IMR-90 (cell line): ENCODE measurements around the gene STAC3. TPM values are rescaled to one million over a fixed set of nuclear protein-coding genes. Genes with fewer than 3 reads are reported as not detected.

Experiments used
- ATAC-seq: fragments of 200-7000 bp; cut with Tn5 transposase; 2 replicates; pipeline ENCODE4 v1.9.1; 2020; ENCODE audit warnings: low read depth, mild to moderate bottlenecking, moderate library complexity
- BruUV-seq: library from RNA; stranded (reverse); fragments of 400-500 nt; replicated peaks from 2 replicates; lab custom pipeline; 2021; lab: Mats Ljungman, UMichigan
- CTCF ChIA-PET: fragments of 300-600 bp; formaldehyde crosslinking; extraction: SDS; loops from one replicate; lab custom pipeline; 2021; ENCODE audit warnings: antibody characterized with exemption; lab: Yijun Ruan, JAX
- POLR2A ChIA-PET: fragments of 300-600 bp; sonication (Branson Sonifier 250); formaldehyde crosslinking; loops from one replicate; lab custom pipeline; 2022; ENCODE audit warnings: antibody characterized with exemption; ENCODE audit not compliant: unreplicated experiment; lab: Charles Lee
- DNase-seq: peaks from one replicate; pipeline ENCODE4 v3.0.0; 2013
- H2AFZ ChIP-seq: replicated peaks from 2 replicates; pipeline ENCODE3; 2013; ENCODE audit warnings: low read length, mild to moderate bottlenecking; ENCODE audit not compliant: poor library complexity
- H2AK5ac ChIP-seq: 2 replicates; pipeline ENCODE4 v1.6.1; 2013; ENCODE audit warnings: low read depth, low read length, inconsistent platforms
- H2AK9ac ChIP-seq: replicated peaks from 2 replicates; pipeline ENCODE3; 2013; ENCODE audit warnings: mild to moderate bottlenecking, low read depth, low read length, moderate library complexity; ENCODE audit not compliant: poor library complexity
- H2BK120ac ChIP-seq: 2 replicates; pipeline ENCODE4 v1.6.1; 2013; ENCODE audit warnings: low read depth, low read length, inconsistent platforms
- H2BK15ac ChIP-seq: 3 replicates; pipeline ENCODE4 v1.6.1; 2013; ENCODE audit warnings: low read depth, low read length, inconsistent platforms
- H2BK20ac ChIP-seq: 2 replicates; pipeline ENCODE4 v1.6.1; 2013; ENCODE audit warnings: low read depth, mild to moderate bottlenecking, inconsistent platforms, low read length, moderate library complexity
- H2BK5ac ChIP-seq: 2 replicates; pipeline ENCODE4 v1.6.1; 2013; ENCODE audit warnings: mild to moderate bottlenecking, low read depth, low read length, inconsistent platforms; ENCODE audit not compliant: poor library complexity, severe bottlenecking
- H3K14ac ChIP-seq: replicated peaks from 2 replicates; pipeline ENCODE4 v1.6.1; 2013; ENCODE audit warnings: low read depth, low read length, inconsistent platforms
- H3K18ac ChIP-seq: 2 replicates; pipeline ENCODE4 v1.6.1; 2013; ENCODE audit warnings: low read depth, low read length, control low read depth
- H3K23ac ChIP-seq: 2 replicates; pipeline ENCODE4 v1.6.1; 2013; ENCODE audit warnings: low read depth, low read length, inconsistent platforms
- H3K27ac ChIP-seq: 2 replicates; pipeline ENCODE4 v1.5.1; 2013; ENCODE audit warnings: mild to moderate bottlenecking, control low read depth, low read length; ENCODE audit not compliant: insufficient read depth
- H3K27me3 ChIP-seq: 2 replicates; pipeline ENCODE4 v1.6.1; 2013; ENCODE audit warnings: low read length; ENCODE audit not compliant: control insufficient read depth, insufficient read depth
- H3K36me3 ChIP-seq: 2 replicates; pipeline ENCODE4 v1.6.1; 2013; ENCODE audit warnings: low read length, mixed read lengths; ENCODE audit not compliant: control insufficient read depth, insufficient read depth
- H3K4ac ChIP-seq: 2 replicates; pipeline ENCODE4 v1.6.1; 2013; ENCODE audit warnings: low read depth, low read length, inconsistent platforms
- H3K4me1 ChIP-seq: 2 replicates; pipeline ENCODE4 v1.6.1; 2013; ENCODE audit warnings: low read length, mixed read lengths; ENCODE audit not compliant: control insufficient read depth, insufficient read depth
- H3K4me2 ChIP-seq: 2 replicates; pipeline ENCODE4 v1.6.1; 2013; ENCODE audit warnings: low read depth, mild to moderate bottlenecking, control low read depth, low read length, moderate library complexity
- H3K4me3 ChIP-seq: 2 replicates; pipeline ENCODE4 v1.5.1; 2013; ENCODE audit warnings: low read depth, mild to moderate bottlenecking, control low read depth, low read length, moderate library complexity; ENCODE audit not compliant: insufficient read depth
- H3K56ac ChIP-seq: 2 replicates; pipeline ENCODE4 v1.6.1; 2013; ENCODE audit warnings: low read length, inconsistent platforms; ENCODE audit not compliant: insufficient read depth; ENCODE audit errors: extremely low read depth
- H3K79me1 ChIP-seq, 2 experiments: 2 replicates each; pipeline ENCODE4 v1.6.1; 2013; ENCODE audit warnings: low read length in 2 of 2, inconsistent platforms in 1 of 2, low read depth in 1 of 2
- H3K9ac ChIP-seq: 2 replicates; pipeline ENCODE4 v1.6.1; 2013; ENCODE audit warnings: low read depth, low read length, control low read depth
- H3K9me1 ChIP-seq: 2 replicates; pipeline ENCODE4 v1.6.1; 2013; ENCODE audit warnings: low read length, inconsistent platforms; ENCODE audit not compliant: insufficient read depth
- H3K9me3 ChIP-seq: 2 replicates; pipeline ENCODE4 v1.6.1; 2013; ENCODE audit warnings: low read length; ENCODE audit not compliant: control insufficient read depth, insufficient read depth
- H4K20me1 ChIP-seq: 2 replicates; pipeline ENCODE4 v1.6.1; 2013; ENCODE audit warnings: low read length, inconsistent platforms; ENCODE audit not compliant: insufficient read depth
- H4K5ac ChIP-seq: 2 replicates; pipeline ENCODE4 v1.6.1; 2013; ENCODE audit warnings: mild to moderate bottlenecking, low read depth, low read length, control low read depth
- H4K8ac ChIP-seq, 2 experiments: 2 replicates each; pipeline ENCODE4 v1.6.1; 2013; ENCODE audit warnings: low read depth in 2 of 2, low read length in 2 of 2, control low read depth in 1 of 2, inconsistent platforms in 1 of 2
- H4K91ac ChIP-seq: 2 replicates; pipeline ENCODE4 v1.6.1; 2013; ENCODE audit warnings: low read depth, low read length, inconsistent platforms; ENCODE audit not compliant: insufficient read depth
- FOS ChIP-seq: fragments of 150-350 bp; IDR thresholded peaks from 2 replicates; pipeline ENCODE4 v1.6.1; 2016; ENCODE audit warnings: low read depth, low read length
- RCOR1 ChIP-seq: IDR thresholded peaks from 2 replicates; pipeline ENCODE4 v1.6.1; 2012; ENCODE audit warnings: mild to moderate bottlenecking, low read length, improper control_type of control experiment; ENCODE audit not compliant: insufficient replicate concordance
- WGBS, 2 experiments: methylation state at CpG; one replicate each; pipeline versions ENCODE4 v1.1.5 to v1.1.7; 2013; ENCODE audit warnings: missing lambda C conversion rate in 2 of 2; ENCODE audit not compliant: insufficient read length in 1 of 2; ENCODE audit errors: extremely low coverage in 2 of 2; 5-methylcytosine and 5-hydroxymethylcytosine counted together
- dilution Hi-C: fragments of 300-500 bp; cut with HindIII; formaldehyde crosslinking; loops from one replicate; pipeline ENCODE4 v1.14.3; 2018; ENCODE audit warnings: low sequenced_read_pairs; ENCODE audit not compliant: unreplicated experiment
- in situ Hi-C: fragments of 300-500 bp; cut with MboI; formaldehyde crosslinking; loops from 3 replicates; pipeline ENCODE4 v1.14.3; 2019; ENCODE audit warnings: low sequenced_read_pairs, inconsistent platforms, mixed read lengths
- intact Hi-C: fragments of 100-400 bp; cut with micrococcal nuclease; formaldehyde crosslinking; loops from 2 replicates; pipeline ENCODE4 v1.10.0; 2022
- polyA plus RNA-seq, 3 experiments: library from polyadenylated mRNA; depleted of rRNA; stranded (reverse); fragments of >200 nt; gene quantifications; 2 replicates each; pipeline ENCODE4 v1.2.3, GENCODE V29; 2012; ENCODE audit warnings: low replicate concordance in 1 of 3
- total RNA-seq: library from RNA; depleted of rRNA; stranded (reverse); fragments of >200 nt; gene quantifications from 2 replicates; pipeline ENCODE4 v1.2.3, GENCODE V29; 2012

STAC3 gene
- total and polyA plus RNA-seq, 2 of the 4 experiments (the other 2 are of a cell fraction) = 0.18 to 0.67 TPM

DNA sequence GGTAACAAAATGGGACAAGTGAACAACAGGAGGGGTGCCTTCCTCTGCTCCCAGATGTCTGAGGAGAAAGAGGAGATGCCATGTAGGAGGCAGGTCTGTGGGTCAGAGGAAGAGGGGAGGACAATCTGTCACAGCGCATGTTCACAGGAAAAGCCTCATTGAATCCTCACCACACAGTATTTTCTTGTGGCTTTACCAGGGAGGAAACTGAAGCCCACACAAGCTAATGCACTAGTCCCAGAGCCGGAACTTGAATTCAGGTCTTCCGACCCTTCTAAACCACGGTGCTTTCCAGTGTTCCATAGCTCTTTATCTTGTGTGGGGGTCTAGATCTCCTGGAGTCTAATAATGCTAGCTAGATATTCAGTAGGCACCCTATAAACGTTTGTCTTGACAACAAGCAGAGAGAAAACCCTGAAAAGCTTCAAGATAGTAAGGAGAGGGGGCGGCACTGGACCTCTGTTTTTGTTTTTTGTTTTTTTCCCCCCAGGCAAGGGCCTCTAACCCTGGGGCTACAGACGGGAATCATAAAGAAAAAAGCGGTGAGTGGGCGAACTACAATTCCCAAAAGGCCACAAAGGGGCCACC lies 21.8 kb downstream of the STAC3 start:
- ATAC-seq (no peak), DNase-seq (no peak)
- Histone ChIP-seq H3K56ac (peak overlapping the region; percentile 87), H2BK5ac (peak overlapping the region; percentile 51), H4K8ac (peak overlapping the region; percentile 94 to 95), H3K4me3 (peak overlapping the region; percentile 59), H4K20me1 (peaks cover 29% of the 10 kb centered on the region), H3K23ac (peak overlapping the region; percentile 84), H3K4me2 (peak overlapping the region; percentile 60), H2BK20ac (no peak overlapping the region), H3K18ac (no peak overlapping the region), H3K27ac (peak overlapping the region; percentile 94), H3K36me3 (peaks cover 35% of the 10 kb centered on the region), H2BK15ac (peak overlapping the region; percentile 18; the same call in 1 of the 3 replicates), H2AFZ (peak overlapping the region; percentile 89), H2AK9ac (peak overlapping the region; percentile 58), H3K27me3 (peaks cover 3% of the 10 kb centered on the region; the same call in 1 of the 2 replicates), H3K9me1 (peaks cover 20% of the 10 kb centered on the region), H4K5ac (peak overlapping the region; percentile 10), H3K4me1 (peaks cover 16% of the 10 kb centered on the region), H2BK120ac (peak overlapping the region; percentile 52; the same call in 1 of the 2 replicates), H3K9me3 (no peaks in the 10 kb centered on the region), H3K14ac (peak overlapping the region; percentile 94), H4K91ac (peak overlapping the region; percentile 79), H3K79me1 (peaks cover 29 to 51% of the 10 kb centered on the region in 2 experiments; a peak in 3 of 4 replicates), H2AK5ac (peak overlapping the region; percentile 96), H3K4ac (peak overlapping the region; percentile 93), H3K9ac (peak overlapping the region; percentile 98)
- 0% methylated on average over 3 of the region's 9 CpGs; no CpG with 5 or more reads in 1 of the 2 experiments for WGBS, 2 experiments
- TF ChIP-seq FOS (peak; percentile 2; the same call in 1 of the 2 replicates), RCOR1 (no peak)
- in situ Hi-C loops = no loop called here
- dilution Hi-C loops = no loop called here
- CTCF ChIA-PET = interaction anchor here (0.8 to 5.3 kb wide), 3 partner anchors 12 to 119 kb away, joined by 3 to 47 read pairs (median 14); no protein-coding TSS in a partner anchor
- BruUV-seq = TSS peak; percentile 79
- POLR2A ChIA-PET = interaction anchor here (0.5 to 1.8 kb wide), 6 partner anchors 10 to 48 kb away, joined by 3 to 7 read pairs (median 4); no protein-coding TSS in a partner anchor
- intact Hi-C loops = no loop called here
